ENCODE data around the gene NUAK1.

NUAK1 gene

GRCh38 chr12:106170285-106170684 is 31.5 kb upstream of the NUAK1 start:
- no peaks in the 10 kb centered on the region for H3K36me3 ChIP-seq (ENCODE audit: control insufficient read depth, insufficient read depth, low read length)
- H3K4me3 ChIP-seq (ENCODE audit: low read length) = no peak overlapping the region
- H3K4me1 ChIP-seq (ENCODE audit: control insufficient read depth, insufficient read depth, low read length) = no peaks in the 10 kb centered on the region
- no peaks in the 10 kb centered on the region for H3K9me3 ChIP-seq (ENCODE audit: control insufficient read depth, low read length)
- no peak overlapping the region for H3K9ac ChIP-seq (ENCODE audit: low read length)
- H3K27me3 ChIP-seq (ENCODE audit: control insufficient read depth, insufficient read depth, low read length) = no peaks in the 10 kb centered on the region

- peaks cover 5% of the 10 kb centered on the region for H3K27me3 ChIP-seq (ENCODE audit: control insufficient read depth, insufficient read depth, low read length)
- H3K4me3 ChIP-seq (ENCODE audit: low read length) = no peak overlapping the region
- no peaks in the 10 kb centered on the region for H3K4me1 ChIP-seq (ENCODE audit: control insufficient read depth, insufficient read depth, low read length)
- H3K9ac ChIP-seq (ENCODE audit: low read length) = no peak overlapping the region
- H3K36me3 ChIP-seq (ENCODE audit: control insufficient read depth, insufficient read depth, low read length) = no peaks in the 10 kb centered on the region
- H3K9me3 ChIP-seq (ENCODE audit: control insufficient read depth, low read length) = no peaks in the 10 kb centered on the region
These were observed 25.0 kb upstream of the NUAK1 start for GRCh38 chr12:106163712-106164111.

GRCh38 chr12:106161491-106161890 is 22.7 kb upstream of the NUAK1 start:
- H3K9ac ChIP-seq (ENCODE audit: low read length) = no peak overlapping the region
- no peaks in the 10 kb centered on the region for H3K4me1 ChIP-seq (ENCODE audit: control insufficient read depth, insufficient read depth, low read length)
- peaks cover 5% of the 10 kb centered on the region for H3K27me3 ChIP-seq (ENCODE audit: control insufficient read depth, insufficient read depth, low read length)
- no peaks in the 10 kb centered on the region for H3K9me3 ChIP-seq (ENCODE audit: control insufficient read depth, low read length)
- H3K36me3 ChIP-seq (ENCODE audit: control insufficient read depth, insufficient read depth, low read length) = no peaks in the 10 kb centered on the region
- H3K4me3 ChIP-seq (ENCODE audit: low read length) = no peak overlapping the region

DNA sequence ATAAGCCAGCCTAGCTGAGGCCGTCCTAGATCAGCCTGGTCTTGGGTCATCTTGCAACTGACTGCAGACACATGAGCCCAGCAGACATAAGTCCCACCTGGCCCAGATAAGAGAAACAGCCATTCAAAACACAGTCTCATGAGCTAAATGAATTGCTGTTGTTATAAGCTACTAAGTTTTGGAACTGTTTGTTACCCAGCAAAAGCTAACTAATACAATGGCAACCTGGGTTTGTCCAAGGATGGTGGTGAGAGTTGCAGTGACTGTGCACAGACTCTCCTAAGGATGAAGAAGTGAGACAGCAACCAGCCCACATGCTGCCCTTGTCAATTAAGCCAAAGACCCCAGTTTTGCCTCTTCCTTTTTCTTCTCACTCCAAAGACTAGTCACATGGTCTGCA is 22.2 kb upstream of the NUAK1 start:
- Histone ChIP-seq H3K4me3 (ENCODE audit: low read length) (no peak overlapping the region), H3K27me3 (ENCODE audit: control insufficient read depth, insufficient read depth, low read length) (peaks cover 5% of the 10 kb centered on the region), H3K4me1 (ENCODE audit: control insufficient read depth, insufficient read depth, low read length) (no peaks in the 10 kb centered on the region), H3K9ac (ENCODE audit: low read length) (no peak overlapping the region), H3K36me3 (ENCODE audit: control insufficient read depth, insufficient read depth, low read length) (no peaks in the 10 kb centered on the region), H3K9me3 (ENCODE audit: control insufficient read depth, low read length) (no peaks in the 10 kb centered on the region)

- H3K4me1 ChIP-seq (ENCODE audit: control insufficient read depth, insufficient read depth, low read length) = no peaks in the 10 kb centered on the region
- no peak overlapping the region for H3K4me3 ChIP-seq (ENCODE audit: low read length)
- no peaks in the 10 kb centered on the region for H3K36me3 ChIP-seq (ENCODE audit: control insufficient read depth, insufficient read depth, low read length)
- H3K9me3 ChIP-seq (ENCODE audit: control insufficient read depth, low read length) = no peaks in the 10 kb centered on the region
- H3K9ac ChIP-seq (ENCODE audit: low read length) = no peak overlapping the region
- H3K27me3 ChIP-seq (ENCODE audit: control insufficient read depth, insufficient read depth, low read length) = peaks cover 5% of the 10 kb centered on the region
These were observed 19.0 kb upstream of the NUAK1 start for GRCh38 chr12:106157802-106158201.

DNA sequence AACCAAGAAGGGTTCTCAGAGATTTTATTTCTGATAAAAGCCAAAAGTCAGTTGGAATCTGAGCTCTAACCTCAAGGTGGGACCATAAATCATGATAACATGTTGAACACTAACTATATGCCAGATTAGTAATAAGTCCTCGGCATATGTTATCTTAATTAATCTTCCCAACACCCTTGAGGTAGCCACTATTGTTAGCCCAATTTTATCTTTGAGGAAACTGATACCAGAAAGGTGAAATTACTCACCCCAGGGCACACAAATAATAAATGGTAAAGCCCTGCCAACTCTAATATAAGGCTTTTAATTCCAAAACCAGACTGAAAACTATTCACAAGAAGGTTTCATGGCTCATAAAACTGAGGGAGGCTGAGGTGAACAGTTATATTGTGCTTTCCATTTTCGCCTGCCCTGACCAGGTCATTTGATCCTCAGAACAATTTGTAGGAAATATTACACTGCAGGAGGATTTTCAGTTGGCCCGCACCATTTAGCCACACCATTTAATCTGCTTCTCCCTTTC is 16.1 kb upstream of the NUAK1 start:
- H3K4me3 ChIP-seq (ENCODE audit: low read length) = no peak overlapping the region
- no peaks in the 10 kb centered on the region for H3K9me3 ChIP-seq (ENCODE audit: control insufficient read depth, low read length)
- H3K27me3 ChIP-seq (ENCODE audit: control insufficient read depth, insufficient read depth, low read length) = peaks cover 5% of the 10 kb centered on the region
- H3K36me3 ChIP-seq (ENCODE audit: control insufficient read depth, insufficient read depth, low read length) = no peaks in the 10 kb centered on the region
- H3K4me1 ChIP-seq (ENCODE audit: control insufficient read depth, insufficient read depth, low read length) = no peaks in the 10 kb centered on the region
- no peak overlapping the region for H3K9ac ChIP-seq (ENCODE audit: low read length)

DNA sequence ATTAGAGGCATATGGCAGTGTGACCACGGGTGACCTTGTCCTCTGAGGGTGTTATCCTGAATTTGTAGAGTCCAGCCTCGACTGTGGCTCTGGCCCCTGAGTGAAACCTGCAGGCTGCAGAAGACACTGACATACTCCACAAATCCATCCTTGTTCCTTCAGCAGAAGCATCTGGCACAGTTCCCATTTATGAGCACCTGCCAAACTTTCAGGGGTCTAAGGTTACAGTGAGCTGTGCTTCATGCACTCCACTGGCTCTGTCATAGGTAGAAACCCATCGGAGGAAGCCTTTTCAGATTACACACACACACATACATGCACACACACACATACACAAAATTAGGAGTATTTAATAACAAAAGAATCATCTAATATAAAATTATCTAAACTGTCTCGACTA is 13.6 kb upstream of the NUAK1 start:
- Histone ChIP-seq H3K9me3 (ENCODE audit: control insufficient read depth, low read length) (no peaks in the 10 kb centered on the region), H3K27me3 (ENCODE audit: control insufficient read depth, insufficient read depth, low read length) (peaks cover 5% of the 10 kb centered on the region), H3K4me3 (ENCODE audit: low read length) (no peak overlapping the region), H3K4me1 (ENCODE audit: control insufficient read depth, insufficient read depth, low read length) (no peaks in the 10 kb centered on the region), H3K9ac (ENCODE audit: low read length) (no peak overlapping the region), H3K36me3 (ENCODE audit: control insufficient read depth, insufficient read depth, low read length) (no peaks in the 10 kb centered on the region)

- Histone ChIP-seq H3K9me3 (ENCODE audit: control insufficient read depth, low read length) (no peaks in the 10 kb centered on the region), H3K4me1 (ENCODE audit: control insufficient read depth, insufficient read depth, low read length) (peaks cover 5% of the 10 kb centered on the region), H3K36me3 (ENCODE audit: control insufficient read depth, insufficient read depth, low read length) (no peaks in the 10 kb centered on the region), H3K9ac (ENCODE audit: low read length) (no peak overlapping the region), H3K27me3 (ENCODE audit: control insufficient read depth, insufficient read depth, low read length) (peaks cover 5% of the 10 kb centered on the region), H3K4me3 (ENCODE audit: low read length) (no peak overlapping the region)
These were observed 11.8 kb upstream of the NUAK1 start for GRCh38 chr12:106150555-106150954.

DNA sequence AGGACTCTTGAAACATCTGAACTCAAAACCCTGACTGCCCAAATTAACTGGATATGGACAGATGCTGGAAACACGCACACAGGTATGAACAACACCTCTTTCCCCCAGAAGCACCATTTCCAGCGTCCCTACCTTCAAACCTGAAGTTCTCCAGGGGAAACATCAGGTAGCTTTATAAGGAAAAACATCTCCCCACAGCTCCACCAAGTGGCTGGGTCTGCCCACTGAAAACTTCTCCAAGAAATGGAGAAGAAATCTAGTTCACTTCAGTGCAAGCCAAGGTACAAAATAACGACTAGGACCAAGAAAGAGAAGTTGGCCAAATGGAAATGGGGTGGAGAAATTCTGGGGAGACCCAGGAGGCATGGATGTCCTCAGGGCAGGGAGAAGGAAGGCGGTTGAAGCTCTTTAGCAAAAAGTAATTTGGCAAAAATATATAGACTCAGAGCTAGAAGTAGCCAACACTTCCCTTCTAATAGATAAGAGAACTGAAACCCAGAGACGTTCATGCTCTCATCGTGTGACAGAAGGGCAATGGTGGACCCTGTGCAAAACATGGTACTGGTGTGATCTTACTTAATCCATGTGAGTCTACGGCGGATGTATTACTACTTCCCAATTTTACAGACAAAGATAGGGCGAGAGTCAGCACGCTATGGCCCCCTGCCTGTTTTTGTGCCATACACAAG is 10.5 kb upstream of the NUAK1 start:
- Histone ChIP-seq H3K36me3 (ENCODE audit: control insufficient read depth, insufficient read depth, low read length) (no peaks in the 10 kb centered on the region), H3K27me3 (ENCODE audit: control insufficient read depth, insufficient read depth, low read length) (peaks cover 5% of the 10 kb centered on the region), H3K4me1 (ENCODE audit: control insufficient read depth, insufficient read depth, low read length) (peaks cover 10% of the 10 kb centered on the region), H3K4me3 (ENCODE audit: low read length) (no peak overlapping the region), H3K9me3 (ENCODE audit: control insufficient read depth, low read length) (no peaks in the 10 kb centered on the region), H3K9ac (ENCODE audit: low read length) (no peak overlapping the region)

GRCh38 chr12:106147956-106148355 is 9.2 kb upstream of the NUAK1 start:
- H3K27me3 ChIP-seq (ENCODE audit: control insufficient read depth, insufficient read depth, low read length) = peaks cover 2% of the 10 kb centered on the region
- no peak overlapping the region for H3K9ac ChIP-seq (ENCODE audit: low read length)
- H3K4me3 ChIP-seq (ENCODE audit: low read length) = no peak overlapping the region
- no peaks in the 10 kb centered on the region for H3K9me3 ChIP-seq (ENCODE audit: control insufficient read depth, low read length)
- H3K36me3 ChIP-seq (ENCODE audit: control insufficient read depth, insufficient read depth, low read length) = no peaks in the 10 kb centered on the region
- H3K4me1 ChIP-seq (ENCODE audit: control insufficient read depth, insufficient read depth, low read length) = peaks cover 10% of the 10 kb centered on the region

GRCh38 chr12:106146987-106147386 is 8.2 kb upstream of the NUAK1 start:
- H3K27me3 ChIP-seq (ENCODE audit: control insufficient read depth, insufficient read depth, low read length) = no peaks in the 10 kb centered on the region
- peaks cover 10% of the 10 kb centered on the region for H3K4me1 ChIP-seq (ENCODE audit: control insufficient read depth, insufficient read depth, low read length)
- H3K36me3 ChIP-seq (ENCODE audit: control insufficient read depth, insufficient read depth, low read length) = no peaks in the 10 kb centered on the region
- no peak overlapping the region for H3K9ac ChIP-seq (ENCODE audit: low read length)
- H3K4me3 ChIP-seq (ENCODE audit: low read length) = no peak overlapping the region
- H3K9me3 ChIP-seq (ENCODE audit: control insufficient read depth, low read length) = no peaks in the 10 kb centered on the region

GRCh38 chr12:106145539-106146447 is 7.0 kb upstream of the NUAK1 start:
- H3K4me1 ChIP-seq (ENCODE audit: control insufficient read depth, insufficient read depth, low read length) = peaks cover 10% of the 10 kb centered on the region
- no peaks in the 10 kb centered on the region for H3K27me3 ChIP-seq (ENCODE audit: control insufficient read depth, insufficient read depth, low read length)
- H3K9ac ChIP-seq (ENCODE audit: low read length) = no peak overlapping the region
- no peaks in the 10 kb centered on the region for H3K9me3 ChIP-seq (ENCODE audit: control insufficient read depth, low read length)
- H3K4me3 ChIP-seq (ENCODE audit: low read length) = no peak overlapping the region
- no peaks in the 10 kb centered on the region for H3K36me3 ChIP-seq (ENCODE audit: control insufficient read depth, insufficient read depth, low read length)

Data from mucosa of stomach (tissue), 1 donor.